SIG-M5 treated with dmso at 0.1 percent for 504 hours (cell line): Measurements from ENCODE around the gene TMEM108.
"Not testable (repeated sequence)": the region's sequence is repeated elsewhere in the genome, so short reads cannot be mapped to it uniquely, and the experiment has no call there.

Experiments
- DNase-seq: peaks from one replicate; lab custom pipeline; 2025; ENCODE audit not compliant: unreplicated experiment; lab: John Stamatoyannopoulos, UW

Gene TMEM108

DNA sequence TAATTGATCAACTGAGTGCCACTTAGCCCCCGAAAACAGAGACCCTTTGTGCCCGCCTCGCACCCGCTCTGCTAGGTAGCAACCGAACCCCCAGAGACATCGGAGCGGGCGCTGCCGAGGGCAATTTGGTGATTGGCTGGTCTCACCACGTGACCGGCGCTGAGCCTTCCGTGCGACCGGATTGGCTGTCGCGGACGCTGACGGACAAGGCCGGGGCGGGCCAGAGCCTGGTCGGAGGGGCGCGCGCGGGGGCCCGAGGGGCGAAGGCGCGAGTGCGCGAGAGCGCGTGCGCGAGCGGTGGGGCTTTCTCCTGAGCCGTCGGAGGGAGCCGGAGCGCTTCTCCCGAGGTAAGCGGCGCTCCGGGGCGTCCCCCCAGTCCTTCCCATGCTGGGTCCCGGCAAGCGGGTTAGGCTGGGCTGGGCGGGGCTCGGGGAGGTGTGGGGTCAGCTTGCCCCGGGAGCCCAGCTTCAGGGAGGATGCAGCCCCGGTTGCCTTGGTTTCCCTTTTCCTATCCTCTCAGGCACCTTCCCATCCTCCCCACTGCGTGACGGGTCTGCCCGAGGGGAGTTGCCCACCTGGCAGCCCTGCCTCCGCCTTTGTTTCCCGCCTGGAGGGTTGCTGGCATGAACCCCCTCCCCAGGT lies at the start of gene TMEM108:
TMEM108 (plus strand) TSS at position 303 of the 642 bp plus-strand sequence.
- no peak for DNase-seq

DNA sequence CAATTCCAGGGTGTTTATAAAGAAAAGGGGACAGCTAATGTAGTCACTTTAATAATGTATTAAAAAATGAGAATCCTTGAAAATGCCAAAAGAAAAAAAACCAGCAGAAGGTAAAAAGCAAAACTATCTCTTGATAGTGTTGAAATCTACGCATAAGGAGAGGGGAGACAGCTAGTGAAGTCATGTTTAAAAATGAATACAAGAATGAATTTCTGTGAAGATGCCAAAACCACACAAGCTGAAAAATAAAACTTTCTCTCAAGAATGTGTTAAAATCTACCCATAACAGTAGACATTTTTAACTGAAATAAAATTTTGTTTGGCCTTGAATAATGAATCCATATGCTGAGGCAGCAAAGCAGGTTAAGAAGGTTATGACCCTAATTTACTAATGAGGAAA lies 42.2 kb upstream of the TMEM108 start:
- no peak for DNase-seq

DNA sequence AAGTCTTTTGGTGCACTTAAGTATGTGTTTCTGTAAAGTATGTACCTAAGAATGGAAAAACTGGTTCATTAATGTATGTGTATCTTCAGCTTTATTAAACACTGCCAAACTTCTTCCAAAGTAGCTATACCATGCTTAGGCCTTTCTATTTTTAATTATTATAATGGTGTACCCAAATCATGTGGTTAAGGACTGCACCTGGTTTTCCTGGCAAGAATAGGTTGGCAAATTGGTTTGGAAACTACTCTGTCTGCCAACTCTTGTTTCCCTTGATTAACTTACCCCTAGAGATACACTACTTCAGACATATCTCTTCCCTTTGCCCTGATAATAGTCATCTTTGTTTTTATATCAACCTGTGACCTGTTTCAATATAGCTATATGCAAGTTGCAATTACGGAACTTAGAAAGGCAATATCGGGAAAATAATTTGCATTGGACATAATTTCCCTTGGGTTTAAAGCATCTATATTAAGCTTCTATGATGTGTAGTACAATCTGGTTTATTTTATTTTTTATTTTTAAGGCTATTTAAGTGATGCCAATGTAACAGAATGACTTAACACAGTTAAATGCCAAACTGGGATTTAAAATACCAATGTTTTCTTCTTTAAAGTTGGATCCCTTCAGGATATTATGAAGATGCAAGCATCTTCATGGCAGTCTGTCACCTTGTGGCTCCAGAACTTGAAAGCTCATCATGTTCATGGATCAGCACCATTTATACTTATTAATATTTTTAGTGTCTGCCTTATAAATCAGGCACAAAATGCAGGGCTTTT lies 40.6 kb upstream of the TMEM108 start:
- DNase-seq = no peak

- not testable (repeated sequence) for DNase-seq
These were observed 33.2 kb upstream of the TMEM108 start for GRCh38 chr3:133005032-133005431.

DNA sequence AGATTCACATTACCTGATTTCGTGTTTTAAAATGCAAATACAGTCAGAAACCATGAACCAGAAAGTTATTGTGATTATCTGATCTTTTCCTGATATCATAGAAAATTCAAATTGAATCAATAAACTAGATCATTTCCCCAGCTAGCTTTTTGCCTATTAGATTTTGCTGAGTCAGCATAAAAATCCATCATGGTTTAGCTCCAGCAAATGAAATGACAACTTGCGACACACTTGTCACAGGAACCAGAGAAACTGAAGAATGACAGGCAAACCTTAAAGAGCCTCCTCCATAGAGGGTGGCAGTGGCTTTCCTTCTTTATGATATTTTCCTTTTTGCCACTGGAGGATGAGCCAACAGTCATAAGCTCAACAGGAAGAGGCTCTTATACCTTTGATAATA lies 30.6 kb upstream of the TMEM108 start:
- no peak for DNase-seq

- DNase-seq = no peak
These were observed 23.9 kb upstream of the TMEM108 start for GRCh38 chr3:133014325-133014724.

DNA sequence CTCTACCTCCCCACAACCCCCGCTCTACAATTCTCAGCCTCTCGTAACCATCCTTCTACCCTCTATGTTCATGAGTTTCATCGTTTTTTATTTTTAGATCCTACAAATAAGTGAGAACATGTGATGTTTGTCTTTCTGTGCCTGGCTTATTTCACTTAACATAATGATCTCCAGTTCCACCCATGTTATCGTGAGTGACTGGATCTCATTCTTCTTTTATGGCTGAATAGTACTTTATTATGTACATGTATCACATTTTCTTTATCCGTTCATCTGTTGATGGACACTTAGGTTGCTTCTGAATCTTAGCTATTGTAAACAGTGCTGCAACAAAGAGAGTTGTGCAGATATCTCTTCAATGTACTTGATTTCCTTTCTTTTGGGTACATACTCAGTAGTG lies 22.6 kb upstream of the TMEM108 start:
- DNase-seq = not testable (repeated sequence)

DNA sequence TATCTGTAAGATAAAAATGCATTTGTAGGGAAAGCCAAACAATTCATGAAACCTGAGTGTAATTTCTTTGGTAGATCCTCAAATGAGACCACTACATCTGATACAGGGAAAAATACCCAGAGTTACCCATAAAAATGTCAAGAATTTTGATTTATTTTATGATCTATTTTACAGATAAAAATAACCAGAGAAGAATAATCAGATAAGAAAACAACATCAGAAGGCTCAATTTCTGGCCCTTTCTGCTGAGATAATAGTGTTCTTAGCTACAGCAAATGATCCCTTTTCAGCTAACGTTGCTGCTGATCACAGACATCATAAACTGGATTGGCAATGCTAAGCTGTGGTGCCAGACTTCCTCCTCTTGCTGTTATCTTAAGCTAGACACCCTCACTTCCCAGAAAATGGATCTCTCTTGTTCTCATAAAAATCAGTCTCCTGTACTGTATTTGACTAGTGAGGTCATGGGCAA lies 21.3 kb upstream of the TMEM108 start:
- no peak for DNase-seq

GRCh38 chr3:133018921-133019320 lies 19.3 kb upstream of the TMEM108 start:
- DNase-seq = no peak

- no peak for DNase-seq
These were observed 17.0 kb upstream of the TMEM108 start for GRCh38 chr3:133021206-133021605.

GRCh38 chr3:133023362-133023761 lies 14.8 kb upstream of the TMEM108 start:
- no peak for DNase-seq

- DNase-seq = no peak
These were observed 12.6 kb upstream of the TMEM108 start for GRCh38 chr3:133025546-133025945.

DNA sequence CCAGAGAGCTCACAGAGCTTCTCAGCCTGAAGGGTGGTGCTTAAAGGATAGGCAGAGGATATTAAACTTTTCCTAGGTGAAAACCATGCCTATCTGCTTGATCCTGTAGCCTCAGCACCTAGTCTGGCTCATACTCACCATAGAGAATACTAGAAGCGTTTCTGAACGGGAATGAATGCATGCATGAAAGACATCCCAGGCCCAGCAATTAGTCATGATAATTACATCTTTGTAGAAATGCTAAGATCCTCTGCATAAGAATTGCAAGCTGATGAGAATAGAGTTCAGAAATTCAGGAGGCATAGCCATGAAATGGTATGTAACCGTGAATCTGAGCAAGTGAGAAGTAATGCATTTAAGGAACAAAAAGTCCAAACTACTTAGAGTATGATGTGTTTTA lies 5.9 kb upstream of the TMEM108 start:
- no peak for DNase-seq

GRCh38 chr3:133037436-133037835 lies 755 bp upstream of the TMEM108 start:
- no peak for DNase-seq

GRCh38 chr3:133038731-133039375 lies 662 bp downstream of the TMEM108 start:
- DNase-seq = no peak

DNA sequence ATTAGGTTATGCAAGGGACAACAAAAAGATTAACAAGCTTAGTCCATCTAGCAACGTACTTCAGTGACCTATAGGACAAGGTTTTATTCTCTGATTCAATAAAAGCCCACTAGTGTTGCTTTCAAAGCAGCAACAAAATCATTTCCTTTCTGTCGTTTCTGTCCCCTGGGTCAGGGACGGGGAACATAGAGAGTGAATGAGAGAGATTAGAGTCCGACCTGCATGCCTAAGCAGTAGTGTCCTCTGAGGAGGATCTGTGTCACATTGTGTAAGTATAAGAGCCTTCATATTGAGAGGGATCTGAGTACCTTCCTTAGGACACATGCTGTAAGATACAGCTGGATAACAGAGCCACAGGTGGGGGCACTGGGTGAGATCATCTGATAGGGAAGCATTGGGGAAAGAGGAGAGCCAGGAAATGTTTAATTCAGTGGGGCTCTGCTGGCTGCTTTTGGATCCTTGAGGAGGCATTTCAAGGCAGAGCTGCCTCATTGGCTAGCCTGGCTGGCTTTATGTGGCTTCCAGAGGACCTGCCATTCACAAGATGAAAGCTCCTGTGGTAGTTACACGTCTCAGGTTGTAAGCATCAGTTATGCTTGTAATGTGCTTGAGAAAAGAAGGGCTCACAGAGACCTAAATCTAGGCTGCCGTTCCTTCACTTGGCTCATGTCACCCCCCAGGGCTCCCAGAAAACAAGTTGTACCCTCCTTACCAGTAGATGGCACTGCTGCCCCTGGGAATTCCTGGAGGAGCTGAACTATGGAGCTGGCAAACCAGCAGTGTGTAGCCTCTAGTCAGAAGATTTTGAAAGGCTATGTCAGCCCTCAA lies 2.7 kb downstream of the TMEM108 start:
- DNase-seq = peak; percentile 50

DNA sequence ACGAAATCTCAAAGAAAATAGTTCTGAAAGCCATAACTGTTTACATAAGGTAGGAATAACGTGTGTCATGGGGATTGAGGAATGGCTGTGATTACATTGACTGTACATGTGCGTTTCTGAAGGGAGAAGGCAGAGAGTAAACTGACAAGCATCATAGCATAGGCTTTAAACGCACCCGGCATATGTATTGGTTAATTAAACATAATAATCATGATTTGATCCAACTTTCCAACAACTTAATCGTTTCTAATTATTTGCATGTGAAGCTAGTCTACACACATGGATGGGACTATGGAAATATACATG lies 3.3 kb downstream of the TMEM108 start:
- no peak for DNase-seq

GRCh38 chr3:133042778-133043177 lies 4.6 kb downstream of the TMEM108 start:
- DNase-seq = no peak

GRCh38 chr3:133047980-133048379 lies 9.8 kb downstream of the TMEM108 start:
- no peak for DNase-seq

- no peak for DNase-seq
These were observed 11.3 kb downstream of the TMEM108 start for GRCh38 chr3:133049491-133049890.

- DNase-seq = no peak
These were observed 12.7 kb downstream of the TMEM108 start for GRCh38 chr3:133050891-133051290.
